Amygdala (tissue), 56 donors: Measurements from ENCODE around the gene GLDC.
A peak's percentile ranks its signal among the peaks of the same experiment; 100 is the strongest.
"Not testable (repeated sequence)": the region's sequence is repeated elsewhere in the genome, so short reads cannot be mapped to it uniquely, and the experiment has no call there.

Source experiments
- DNase-seq, 56 donors: peaks; one replicate each; lab custom pipeline; 2025; lab: John Stamatoyannopoulos, UW

The GLDC gene

DNA sequence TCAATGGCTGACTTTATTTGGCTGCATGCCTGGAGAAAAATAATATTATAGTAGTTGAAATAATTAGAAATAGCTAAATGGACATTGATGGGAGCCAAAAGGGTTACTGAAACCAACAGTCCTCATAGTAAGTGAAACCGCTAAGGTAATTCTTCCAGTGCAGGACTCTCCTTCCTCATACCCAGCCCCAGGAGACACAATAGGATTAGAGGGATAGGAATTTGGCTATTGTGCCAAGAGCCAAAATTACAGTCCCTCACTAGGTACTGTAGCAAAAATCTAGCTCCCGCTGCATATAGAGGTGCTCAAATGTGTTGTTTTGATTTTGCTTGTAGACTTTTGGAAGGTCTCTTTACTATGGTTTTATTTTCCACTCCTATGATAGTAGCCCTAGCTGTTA, 20.2 kb downstream of the GLDC start:
- no peak for DNase-seq

DNA sequence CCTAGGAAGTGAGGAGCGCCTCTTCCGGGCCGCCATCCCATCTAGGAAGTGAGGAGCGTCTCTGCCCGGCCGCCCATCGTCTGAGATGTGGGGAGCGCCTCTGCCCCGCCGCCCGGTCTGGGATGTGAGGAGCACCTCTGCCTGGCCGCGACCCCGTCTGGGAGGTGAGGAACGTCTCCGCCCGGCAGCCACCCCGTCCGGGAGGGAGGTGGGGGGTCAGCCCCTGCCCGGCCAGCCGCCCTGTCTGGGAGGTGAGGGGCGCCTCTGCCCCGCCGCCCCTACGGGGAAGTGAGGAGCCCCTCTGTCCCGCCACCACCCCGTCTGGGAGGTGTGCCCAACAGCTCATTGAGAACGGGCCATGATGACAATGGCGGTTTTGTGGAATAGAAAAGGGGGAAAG, 22.7 kb downstream of the GLDC start:
- DNase-seq, result not testable (repeated sequence)

DNA sequence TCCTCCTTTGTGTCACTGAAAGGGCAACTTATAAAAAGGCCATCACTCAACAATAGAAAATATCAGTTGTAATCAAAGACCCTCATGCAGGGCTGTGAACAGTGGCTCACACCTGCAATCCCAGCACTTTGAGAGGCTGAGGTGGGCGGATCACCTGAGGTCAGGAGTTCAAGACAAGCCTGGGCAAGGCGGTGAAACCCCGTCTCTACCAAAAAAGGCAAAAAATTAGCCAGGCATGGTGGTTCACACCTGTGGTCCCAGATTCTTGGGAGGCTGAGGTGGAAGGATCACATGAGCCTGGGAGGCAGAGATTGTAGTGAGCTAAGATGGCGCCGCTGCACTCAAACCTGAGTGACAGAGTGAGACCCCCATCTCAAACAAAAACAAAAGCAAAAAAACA, 24.7 kb downstream of the GLDC start:
- DNase-seq, result no peak

DNA sequence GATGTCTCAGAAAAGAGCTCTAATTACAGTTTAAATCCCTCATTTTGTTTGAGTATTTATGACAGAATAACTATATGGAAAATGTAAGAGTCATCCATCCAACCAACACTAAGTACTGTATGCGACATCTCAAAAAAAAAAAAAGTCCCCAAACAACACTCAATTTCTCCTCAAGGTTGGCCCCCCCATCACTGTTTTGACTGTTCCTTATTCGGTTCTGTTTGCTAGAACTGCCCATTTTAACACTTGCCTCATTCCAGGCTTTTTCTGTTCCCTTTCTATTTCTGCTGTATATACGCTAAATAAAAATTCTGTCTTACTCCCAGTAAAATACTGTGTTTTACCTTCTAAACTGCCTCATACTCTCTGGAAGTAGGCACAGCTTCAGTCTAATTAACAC, 25.2 kb downstream of the GLDC start:
- no peak for DNase-seq

DNA sequence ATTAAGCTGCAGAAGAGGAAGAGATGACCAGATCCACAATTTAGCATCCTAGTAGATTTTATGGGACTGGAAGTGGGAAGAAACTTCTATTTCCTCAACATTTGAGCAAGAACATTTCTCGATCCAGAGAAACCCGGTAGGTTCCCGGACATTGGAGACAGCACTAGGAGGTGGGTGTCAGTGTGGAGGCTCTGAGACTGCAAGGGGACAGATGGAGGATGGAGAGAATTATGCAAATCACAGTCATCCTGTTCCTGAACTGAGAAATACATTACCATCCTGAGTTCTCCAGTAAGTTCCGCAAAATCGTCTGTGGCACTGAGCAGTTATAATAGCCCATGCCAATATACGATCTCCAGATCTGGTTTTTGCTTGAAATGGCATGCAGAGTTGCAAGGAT, 25.6 kb downstream of the GLDC start:
- peak in 5 of 56 donors; percentile 6 to 13 (median 8) for DNase-seq

DNA sequence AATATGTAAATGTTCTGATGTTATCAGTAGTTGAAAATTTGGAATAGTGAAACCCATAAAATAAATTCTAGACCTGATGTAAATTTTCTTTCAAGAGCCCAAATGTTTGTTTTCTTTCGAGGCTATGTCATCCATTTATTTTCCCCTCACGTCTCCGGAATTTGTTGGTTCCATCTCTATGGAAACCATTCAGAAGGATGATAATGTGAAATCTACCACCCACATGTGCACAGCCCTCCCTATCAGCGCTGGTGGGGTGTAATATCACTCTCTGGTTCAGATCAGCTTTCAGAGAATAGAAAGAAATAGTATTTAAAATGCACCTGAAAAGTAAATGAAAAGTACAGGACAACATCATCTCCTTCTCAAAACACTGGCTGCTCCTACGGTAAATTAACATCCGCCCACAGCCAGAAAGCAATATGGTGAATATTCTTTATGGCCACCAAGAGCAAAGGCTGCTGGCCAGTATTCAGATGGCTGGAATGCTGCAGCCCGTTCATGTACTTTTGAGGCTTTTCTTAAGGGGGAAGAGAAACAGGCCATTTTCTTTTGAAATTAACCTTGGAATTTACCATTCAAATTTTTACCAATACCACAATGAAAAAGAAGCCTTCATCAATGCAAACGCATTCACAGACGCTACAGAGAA, 28.5 kb downstream of the GLDC start:
- DNase-seq, result peak in 4 of 56 donors; percentile 8 to 17 (median 11)

DNA sequence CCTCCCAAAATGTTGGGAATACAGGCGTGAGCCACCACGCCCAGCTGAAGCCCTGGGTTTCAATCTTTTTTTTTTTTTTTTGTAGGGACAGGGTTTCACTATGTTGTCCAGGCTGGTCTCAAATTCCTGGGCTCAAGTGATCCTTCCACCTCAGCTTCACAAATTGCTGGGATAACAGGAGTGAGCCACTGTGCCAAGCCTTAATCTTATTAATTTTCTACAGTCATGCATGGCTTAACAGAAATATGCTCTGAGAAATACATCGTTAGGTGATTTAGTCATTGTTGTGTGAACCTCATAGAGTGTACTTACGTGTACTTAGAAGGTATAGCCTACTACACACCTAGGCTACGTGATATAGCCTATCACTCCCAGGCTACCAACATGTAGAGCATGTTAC, 31.0 kb downstream of the GLDC start:
- DNase-seq, result no peak

DNA sequence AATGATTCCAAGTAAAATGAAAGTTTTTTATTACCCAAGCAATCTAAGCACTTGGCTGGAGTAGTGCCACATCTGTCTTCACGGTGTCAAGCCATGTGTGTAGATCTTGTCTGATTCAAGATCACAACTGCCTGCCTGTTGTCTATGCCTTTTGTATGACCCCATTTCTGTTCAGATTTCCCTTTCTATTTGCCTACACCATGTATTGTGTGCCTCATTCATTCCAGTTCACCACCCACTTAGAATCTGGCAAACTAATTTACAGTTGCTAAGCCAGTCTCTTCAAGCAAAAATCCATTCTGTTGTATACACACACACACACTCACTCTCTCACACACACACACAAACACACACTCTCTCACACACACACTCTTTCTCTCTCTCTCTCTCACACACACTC, 33.7 kb downstream of the GLDC start:
- DNase-seq, result peak in 1 of 56 donors; percentile 5

DNA sequence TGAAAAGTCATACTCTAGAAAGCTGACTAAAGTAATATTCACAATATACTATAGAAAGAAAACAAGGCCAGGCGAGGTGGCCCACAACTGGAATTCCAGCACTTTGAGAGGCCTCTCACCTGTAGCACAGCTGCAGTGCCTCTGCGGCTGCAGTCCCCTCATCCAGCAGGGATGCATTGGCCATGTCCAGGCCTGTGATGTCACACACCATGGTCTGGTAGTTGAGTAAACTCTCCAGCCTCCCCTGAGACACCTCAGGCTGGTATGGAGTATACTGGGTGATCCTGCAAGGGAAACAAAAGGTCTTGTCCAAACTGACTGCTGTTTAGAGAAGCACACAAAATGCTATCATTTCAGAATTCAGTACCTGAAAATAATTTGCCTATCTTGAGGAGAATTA, 35.5 kb downstream of the GLDC start:
- DNase-seq, result no peak

DNA sequence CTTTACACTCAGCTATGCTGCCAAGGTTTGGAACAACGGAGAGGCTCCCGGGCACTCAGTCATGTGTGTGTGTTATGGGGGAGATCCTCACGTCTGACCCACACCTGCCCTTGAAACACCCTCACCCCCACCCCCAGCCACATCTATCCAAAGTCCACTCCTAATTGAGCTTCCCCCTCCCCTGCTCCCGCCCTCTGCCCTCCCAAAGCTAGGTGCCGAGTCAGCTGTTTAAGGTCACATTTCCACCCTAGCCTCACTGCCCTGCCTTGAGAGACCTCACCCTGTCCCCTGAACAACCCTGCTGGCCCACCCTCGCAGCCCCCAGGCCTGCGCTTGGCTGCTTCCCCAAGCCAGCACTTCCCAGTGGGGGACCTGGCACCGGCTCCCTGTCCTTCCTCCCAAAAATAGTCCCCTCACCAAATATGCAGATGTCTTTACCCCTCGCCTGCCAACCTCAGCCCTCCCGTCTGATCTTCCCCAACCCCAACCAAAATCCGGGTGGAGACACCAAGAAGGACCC, 36.0 kb downstream of the GLDC start:
- DNase-seq, result no peak

DNA sequence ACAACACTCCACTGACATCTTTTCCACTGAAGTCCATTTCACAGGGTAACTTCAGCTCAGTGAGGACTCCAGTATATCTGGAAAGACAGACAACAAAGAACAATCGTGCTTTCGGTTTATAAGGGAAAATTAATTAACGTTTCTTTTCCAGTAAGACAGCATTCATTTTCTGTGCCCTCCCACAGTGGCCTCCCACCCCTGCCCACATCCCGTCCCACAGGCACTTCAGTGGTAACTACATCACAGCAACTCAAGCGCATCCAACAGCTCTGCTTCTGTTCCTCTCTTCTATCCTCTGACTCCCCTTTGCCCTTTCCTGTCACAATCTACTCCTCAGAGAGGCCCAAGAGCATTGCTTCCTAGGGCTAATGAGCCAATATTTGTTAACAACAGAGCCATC, 40.3 kb downstream of the GLDC start:
- no peak for DNase-seq

DNA sequence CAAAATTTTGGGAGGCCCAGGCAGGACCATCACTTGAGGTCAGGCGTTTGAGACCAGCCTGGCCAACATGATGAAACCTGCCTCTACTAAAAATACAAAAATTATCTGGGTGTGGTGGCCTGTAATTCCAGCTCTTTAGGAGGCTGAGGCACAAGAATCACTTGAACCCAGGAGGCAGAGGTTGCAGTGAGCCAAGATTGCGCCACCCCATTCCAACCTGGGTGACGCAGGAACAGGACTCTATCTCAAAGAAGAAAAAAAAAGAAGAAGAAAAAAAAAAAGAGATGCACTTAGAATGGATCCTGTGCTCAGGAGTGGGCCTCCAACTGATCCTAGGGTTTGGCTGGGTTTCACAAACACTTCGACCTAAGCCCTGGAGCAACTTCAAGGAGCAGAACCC, 45.1 kb downstream of the GLDC start:
- DNase-seq, result no peak

DNA sequence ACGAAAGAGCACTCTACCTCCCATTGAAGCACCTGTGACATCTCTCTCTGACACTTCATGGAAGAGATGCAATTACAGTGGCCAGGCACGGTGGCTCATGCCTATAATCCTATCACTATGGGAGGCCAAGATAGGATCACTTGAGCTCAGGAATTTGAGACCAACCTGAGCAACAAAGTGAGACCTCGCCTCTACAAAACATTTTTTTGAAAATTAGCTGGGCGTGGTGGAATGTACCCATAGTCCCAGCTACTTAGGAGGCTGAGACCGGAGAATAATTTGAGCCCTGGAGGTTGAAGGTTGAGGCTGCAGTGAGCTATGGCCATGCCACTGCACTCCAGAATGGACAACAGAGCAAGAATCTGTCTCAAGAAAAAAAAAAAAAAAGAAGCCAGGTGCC, 45.5 kb downstream of the GLDC start:
- no peak for DNase-seq

DNA sequence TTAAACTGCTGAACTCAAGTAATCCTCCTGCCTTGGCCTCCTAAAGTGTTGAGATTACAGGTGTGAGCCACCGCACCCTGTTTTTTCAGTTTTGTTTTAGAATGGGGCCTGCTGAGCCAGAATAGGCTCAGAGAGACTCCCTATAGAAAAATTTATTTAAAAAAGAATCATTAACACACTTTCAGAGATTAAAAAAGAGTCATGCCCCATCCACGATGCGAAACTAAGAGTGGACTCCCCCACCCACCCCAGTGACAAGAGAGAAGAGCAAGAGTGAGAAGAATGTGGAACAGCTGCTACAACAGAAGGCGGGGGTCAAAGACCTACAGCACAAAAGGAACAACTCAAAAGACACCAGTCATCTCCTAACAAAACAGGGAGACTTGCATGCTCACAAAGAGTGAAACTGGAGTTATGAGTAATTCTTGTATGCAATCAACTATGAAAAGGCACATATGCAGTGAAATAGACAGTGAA, 47.2 kb downstream of the GLDC start:
- no peak for DNase-seq

DNA sequence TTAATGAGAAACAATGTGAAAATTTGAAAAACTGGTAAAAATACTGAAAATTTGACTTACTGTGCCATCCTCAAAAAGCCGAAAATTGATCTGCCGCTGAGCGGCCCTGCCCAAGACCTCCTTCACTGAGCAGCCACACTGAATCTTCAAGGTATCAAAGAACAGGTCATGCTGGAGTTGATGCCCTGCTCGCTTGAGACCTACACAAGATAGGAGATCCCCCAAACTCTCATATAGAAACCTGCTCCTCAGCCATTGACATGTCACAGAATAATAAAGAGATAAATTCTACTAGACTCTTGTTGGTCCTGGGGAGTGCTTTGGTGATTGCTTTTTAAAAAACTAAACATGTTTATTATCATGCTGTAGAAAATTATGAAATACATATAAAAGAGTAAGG, 52.7 kb downstream of the GLDC start:
- DNase-seq, result no peak

DNA sequence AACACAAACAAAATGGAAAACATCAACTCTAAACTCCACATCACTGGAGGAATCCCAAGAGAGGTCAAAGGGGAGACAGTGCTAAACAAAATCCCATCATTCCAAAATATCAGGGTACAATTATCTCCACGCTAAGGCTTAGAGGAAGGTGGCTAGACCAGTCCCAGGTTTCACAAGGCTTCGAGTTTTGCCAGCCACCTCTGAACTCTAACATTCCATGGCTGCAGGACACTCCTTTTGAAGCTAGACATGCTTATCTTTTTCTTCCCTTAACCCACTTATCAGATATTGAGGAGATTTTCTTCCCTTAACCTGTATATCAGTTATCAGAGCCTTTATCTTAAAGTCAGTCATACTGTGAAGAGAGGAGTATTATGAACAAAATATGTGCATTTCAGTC, 53.3 kb downstream of the GLDC start:
- no peak for DNase-seq

DNA sequence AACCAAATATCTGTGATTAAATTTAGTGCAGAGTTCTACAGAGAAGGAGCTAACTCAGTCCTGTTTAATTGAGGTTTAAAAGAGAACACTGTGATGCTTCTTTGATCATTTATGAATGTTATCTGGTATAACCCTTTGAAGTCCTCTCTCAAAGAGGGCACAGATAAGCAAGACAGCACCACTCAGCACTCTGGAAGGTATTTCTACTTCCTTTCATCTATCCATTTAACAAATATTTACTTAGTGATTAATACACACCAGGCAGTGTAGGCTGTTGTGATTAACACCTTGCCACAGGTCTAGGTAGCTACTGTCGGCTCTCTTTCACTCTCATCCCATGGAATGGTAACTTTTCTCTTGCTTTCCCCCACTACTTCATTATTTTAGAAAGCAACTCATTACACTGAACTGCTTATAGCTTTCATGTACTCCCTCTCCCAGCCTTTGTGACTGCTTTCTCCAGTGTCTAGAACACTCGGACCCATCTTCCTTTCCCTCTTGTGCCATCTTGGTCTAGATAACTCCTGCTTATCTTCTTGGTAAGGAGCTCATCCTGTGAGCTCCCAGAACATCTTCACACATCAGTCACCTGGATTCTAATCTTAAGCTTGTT, 54.7 kb downstream of the GLDC start:
- DNase-seq, result no peak

DNA sequence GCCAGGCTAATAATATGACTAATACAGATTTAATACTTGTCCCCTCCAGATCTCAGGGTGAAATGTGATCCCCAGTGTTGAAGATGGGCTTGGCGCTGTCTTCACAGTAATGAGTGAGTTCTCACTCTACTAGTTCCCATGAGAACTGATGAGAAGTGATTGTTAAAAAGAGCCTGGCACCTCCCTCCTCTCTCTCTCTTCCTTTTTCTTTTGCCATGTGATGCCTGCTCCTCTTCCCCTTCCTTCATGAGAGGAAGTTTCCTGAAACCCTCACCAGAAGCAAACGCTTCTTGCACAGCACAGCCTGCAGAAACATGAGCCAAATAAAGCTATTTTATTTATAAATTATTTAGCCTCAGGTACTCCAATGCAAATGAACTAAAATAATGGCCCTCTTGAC, 55.2 kb downstream of the GLDC start:
- peak in 1 of 56 donors; percentile 12 for DNase-seq

DNA sequence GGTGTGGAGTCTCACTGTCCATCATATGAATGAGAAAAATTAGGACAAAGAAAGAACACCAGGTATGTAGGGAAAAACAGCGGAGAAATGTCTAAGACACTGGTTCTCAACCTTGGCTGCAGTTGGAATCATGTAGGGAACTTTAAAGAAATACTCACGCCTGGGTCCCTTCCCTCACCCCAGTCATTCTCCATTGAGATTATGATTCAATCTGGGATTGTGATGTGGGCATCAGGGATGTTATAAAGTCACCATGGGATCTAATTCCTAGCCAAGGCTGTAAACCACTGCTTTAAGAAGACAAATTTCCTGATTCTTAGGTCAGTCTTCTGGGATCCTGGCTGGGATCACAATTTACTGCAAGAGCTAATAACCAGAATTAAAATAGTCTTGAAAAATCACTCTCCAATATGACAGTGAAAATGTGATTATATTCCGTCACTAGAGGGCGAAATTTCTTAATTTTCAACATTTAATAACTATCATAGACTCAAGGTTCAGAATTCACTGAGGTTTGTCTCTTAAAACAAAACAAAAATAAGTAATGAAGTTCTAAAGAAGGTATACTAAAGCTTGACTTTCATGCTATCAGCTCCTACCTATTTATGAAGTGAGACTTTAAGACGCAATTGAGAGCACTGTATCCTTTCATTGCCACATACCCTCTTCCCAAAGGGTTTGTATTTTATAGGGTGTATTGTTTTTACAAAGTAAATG, 60.5 kb downstream of the GLDC start:
- DNase-seq, result peak in 1 of 56 donors; percentile 34

DNA sequence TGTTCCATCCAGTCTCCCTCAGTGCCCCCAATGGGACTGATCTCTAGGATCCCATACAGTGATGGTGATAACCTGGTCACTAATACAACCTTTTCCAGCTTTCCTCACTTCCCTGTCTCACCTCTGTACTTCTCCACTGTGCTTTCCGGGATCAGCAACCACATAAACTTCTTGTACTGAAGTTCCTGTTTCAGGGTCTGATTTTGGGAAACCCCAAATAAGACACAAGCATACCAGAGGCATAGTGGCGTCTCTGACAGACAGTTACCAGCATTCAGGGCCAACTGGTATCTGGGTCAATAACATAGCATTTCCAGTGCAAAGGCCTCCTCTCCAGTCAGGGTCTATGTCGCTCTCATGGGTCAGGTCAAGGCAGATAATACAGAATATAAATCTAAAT, 64.3 kb downstream of the GLDC start:
- peak in 1 of 56 donors; percentile 3 for DNase-seq

DNA sequence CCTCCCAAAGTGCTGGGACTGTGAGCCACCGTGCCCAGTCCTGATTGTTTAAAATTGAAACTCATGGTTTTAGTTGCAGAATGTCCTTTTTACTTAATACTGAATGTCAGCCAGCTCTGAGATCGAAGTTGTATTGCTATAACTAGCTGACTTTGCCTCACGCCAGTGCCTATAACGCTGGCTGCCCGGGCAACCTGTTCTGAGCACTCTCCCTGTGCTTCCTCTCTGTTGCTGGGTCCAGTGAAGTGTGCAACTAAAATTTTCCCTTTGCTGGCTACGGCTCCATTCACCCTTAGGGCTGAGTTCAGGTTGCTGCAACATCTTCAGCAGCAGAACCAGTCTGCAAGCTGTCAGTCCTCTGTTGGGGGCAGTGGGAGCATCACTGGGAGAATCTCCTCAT, 65.9 kb downstream of the GLDC start:
- no peak for DNase-seq

DNA sequence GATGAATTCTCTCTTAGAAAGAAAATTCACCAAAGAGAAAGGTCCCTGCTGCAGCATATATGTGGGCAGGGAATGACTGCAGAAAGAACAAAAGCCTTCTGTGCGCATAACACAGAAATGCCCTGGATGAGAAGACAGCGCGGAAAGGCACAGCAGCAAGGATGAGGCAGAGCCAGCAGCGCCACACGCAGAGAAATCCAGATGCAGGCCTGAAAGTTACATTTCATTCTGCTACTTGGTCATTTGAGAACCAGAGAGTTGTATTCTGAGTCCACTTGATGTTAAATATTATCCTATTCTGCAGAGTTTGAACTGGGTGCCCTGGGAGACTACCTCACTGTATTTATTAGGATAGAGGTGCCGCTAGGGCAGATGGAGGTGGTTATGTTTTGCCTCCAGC, 68.5 kb downstream of the GLDC start:
- peak in 40 of 56 donors; percentile 11 to 77 (median 42) for DNase-seq
